Measurements from ENCODE around the gene ANKS6.

The ANKS6 gene

DNA sequence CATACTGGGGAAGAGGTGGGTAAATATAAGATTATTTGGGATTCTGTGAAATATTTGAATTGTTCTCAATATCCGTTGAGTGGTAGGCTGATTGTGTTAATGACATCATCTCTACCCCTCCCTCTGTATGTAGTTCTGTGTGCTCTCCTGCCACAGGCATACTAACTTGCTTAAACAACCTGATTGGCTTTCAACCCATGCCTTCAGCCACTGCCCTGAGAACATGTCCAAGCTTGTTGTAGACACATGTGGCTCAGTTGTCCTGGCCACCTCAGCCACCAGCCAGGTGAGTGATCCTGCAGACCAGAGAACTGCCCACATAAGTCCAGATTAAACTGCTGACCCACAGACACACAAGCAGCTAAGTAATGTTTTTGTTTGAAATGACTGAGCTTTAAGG is 31.1 kb downstream of the ANKS6 start:
- no peak overlapping the region for H3K27ac Mint-ChIP-seq

DNA sequence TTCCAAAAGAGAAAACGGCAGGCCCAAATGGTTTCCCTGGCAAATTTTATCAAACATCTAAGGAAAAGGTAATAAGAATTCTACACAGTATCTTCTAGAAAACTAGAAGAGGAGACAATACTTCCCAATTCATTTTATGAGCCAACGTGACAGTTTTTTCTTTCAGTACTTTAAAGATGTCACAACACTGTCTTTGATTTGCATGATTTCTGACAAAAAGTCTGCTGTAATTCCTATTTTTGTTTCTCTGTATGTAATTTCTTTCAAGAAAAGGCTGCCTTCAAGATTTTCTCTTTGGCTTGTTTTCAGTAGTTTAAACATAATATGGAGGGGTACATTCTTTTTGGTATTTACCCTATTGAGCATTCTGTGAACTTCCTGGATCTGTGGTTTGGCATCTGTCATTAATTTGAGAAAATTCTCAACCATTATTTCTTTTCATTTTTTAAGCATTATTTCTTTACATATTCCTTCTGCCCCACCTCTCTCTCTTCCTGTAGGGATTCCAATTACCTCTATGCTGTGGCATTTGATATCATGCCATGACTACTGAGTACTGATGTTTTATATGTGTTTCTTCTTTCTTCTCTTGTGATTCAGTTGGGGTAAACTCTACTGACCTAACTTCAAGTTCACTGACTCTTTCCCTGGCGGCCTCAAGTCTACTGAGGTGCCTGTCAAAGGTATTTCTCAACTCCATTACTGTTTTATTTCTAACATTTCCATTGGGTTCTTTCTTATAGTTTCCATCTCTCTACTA is 32.2 kb downstream of the ANKS6 start:
- Mint-ChIP-seq H3K27ac (no peak overlapping the region), H3K4me1 (no peaks in the 10 kb centered on the region), H3K9me3 (no peaks in the 10 kb centered on the region), H3K4me3 (no peak overlapping the region), H3K27me3 (no peaks in the 10 kb centered on the region), H3K36me3 (no peaks in the 10 kb centered on the region)
- CTCF ChIA-PET, result interaction anchor here (3.5 kb wide), 1 partner anchor 11 kb away, joined by 27 read pairs; no protein-coding TSS in a partner anchor
- no peak for DNase-seq

More for the DNA sequence above, 31.1 kb downstream of the ANKS6 start:
- CTCF ChIA-PET, result interaction anchor here (3.5 kb wide), 1 partner anchor 10 kb away, joined by 27 read pairs; no protein-coding TSS in a partner anchor
- H3K27me3 Mint-ChIP-seq, result no peaks in the 10 kb centered on the region
- H3K4me3 Mint-ChIP-seq, result no peak overlapping the region
- H3K9me3 Mint-ChIP-seq, result no peaks in the 10 kb centered on the region
- H3K4me1 Mint-ChIP-seq, result no peaks in the 10 kb centered on the region
- no peak for DNase-seq
- H3K36me3 Mint-ChIP-seq, result no peaks in the 10 kb centered on the region

DNA sequence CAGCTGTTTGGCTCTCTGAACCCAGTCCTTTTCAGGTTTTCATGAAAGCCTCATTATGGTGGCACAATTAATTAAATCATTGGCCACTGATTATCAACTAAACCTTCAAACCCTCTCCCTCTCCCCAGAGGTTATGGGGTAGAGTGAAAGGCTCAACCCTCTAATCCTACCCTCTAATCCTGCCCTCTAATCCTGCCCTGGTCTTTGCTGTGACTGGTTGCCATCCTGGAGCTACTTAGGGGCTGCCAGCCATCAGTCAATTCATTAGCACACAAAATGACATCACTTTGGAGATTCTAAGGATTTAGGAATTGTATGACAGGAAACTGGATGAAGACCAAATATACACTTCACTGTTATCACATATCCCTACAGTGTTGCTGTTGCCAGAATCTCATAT is 36.1 kb downstream of the ANKS6 start:
- Mint-ChIP-seq H3K9me3 (peaks cover 2% of the 10 kb centered on the region), H3K4me3 (no peak overlapping the region), H3K27me3 (no peaks in the 10 kb centered on the region), H3K27ac (no peak overlapping the region), H3K36me3 (no peaks in the 10 kb centered on the region), H3K4me1 (no peaks in the 10 kb centered on the region)
- CTCF ChIA-PET, result interaction anchor here (0.8 kb wide), 1 partner anchor 15 kb away, joined by 4 read pairs; no protein-coding TSS in a partner anchor
- no peak for DNase-seq

DNA sequence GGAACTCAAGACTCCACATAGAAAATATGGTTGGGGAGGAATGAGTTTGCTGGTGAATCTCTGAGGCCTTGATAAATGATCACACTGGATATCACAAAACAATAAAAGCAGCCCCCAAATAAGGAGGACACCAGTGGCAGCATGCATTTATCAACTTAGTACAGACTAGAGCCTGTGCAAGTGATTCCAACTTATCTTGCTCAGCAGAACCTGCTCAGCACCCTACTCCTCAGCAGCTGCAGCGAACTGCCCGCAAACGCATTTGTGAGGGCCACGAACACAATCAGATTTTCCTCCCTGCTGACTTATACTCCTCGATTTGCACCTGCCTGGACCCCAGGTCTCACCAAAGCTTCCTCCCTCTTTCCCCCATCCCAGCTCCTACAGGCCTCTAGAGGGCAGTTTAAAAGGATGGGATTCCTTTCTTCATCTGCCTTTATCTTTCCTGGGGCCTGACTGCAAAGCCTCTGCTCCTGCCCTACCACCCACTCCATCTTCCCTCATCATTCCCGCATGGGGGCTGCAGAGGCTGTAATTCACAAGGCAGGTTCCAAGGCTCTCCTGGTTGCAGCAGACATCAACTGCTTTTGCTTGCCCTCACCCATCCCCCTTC is 41.2 kb downstream of the ANKS6 start:
- H3K4me1 Mint-ChIP-seq, result no peaks in the 10 kb centered on the region
- no peaks in the 10 kb centered on the region for H3K36me3 Mint-ChIP-seq
- H3K9me3 Mint-ChIP-seq, result peaks cover 2% of the 10 kb centered on the region
- no peak for DNase-seq
- CTCF ChIA-PET, result no interaction called here
- H3K4me3 Mint-ChIP-seq, result no peak overlapping the region
- H3K27ac Mint-ChIP-seq, result no peak overlapping the region
- H3K27me3 Mint-ChIP-seq, result no peaks in the 10 kb centered on the region

DNA sequence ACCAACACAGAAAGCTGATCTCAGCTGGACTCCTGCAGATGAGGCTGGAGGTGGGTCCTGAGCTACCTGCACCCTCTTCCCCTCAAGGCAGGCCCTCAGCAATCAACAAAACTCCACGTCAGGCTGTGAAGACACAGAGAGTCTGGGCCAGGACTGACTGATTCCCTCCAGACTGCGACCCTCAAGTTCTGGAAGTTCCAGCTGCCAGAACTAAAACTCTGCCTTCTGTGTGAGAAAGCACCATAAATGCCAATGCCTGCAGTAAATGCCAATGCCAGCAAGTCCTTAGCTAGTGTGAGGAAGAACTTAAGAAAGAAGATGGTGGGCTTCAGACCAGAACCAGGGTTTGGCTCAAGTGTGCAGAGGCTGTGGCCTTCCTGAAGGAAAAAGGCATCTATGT is 45.1 kb downstream of the ANKS6 start:
- no peaks in the 10 kb centered on the region for H3K4me1 Mint-ChIP-seq
- no peaks in the 10 kb centered on the region for H3K9me3 Mint-ChIP-seq
- no peak overlapping the region for H3K4me3 Mint-ChIP-seq
- H3K27me3 Mint-ChIP-seq, result no peaks in the 10 kb centered on the region
- CTCF ChIA-PET, result interaction anchor here (1.5 kb wide), 1 partner anchor 23 kb away, joined by 4 read pairs; no protein-coding TSS in a partner anchor
- H3K27ac Mint-ChIP-seq, result no peak overlapping the region
- H3K36me3 Mint-ChIP-seq, result no peaks in the 10 kb centered on the region
- DNase-seq, result no peak

DNA sequence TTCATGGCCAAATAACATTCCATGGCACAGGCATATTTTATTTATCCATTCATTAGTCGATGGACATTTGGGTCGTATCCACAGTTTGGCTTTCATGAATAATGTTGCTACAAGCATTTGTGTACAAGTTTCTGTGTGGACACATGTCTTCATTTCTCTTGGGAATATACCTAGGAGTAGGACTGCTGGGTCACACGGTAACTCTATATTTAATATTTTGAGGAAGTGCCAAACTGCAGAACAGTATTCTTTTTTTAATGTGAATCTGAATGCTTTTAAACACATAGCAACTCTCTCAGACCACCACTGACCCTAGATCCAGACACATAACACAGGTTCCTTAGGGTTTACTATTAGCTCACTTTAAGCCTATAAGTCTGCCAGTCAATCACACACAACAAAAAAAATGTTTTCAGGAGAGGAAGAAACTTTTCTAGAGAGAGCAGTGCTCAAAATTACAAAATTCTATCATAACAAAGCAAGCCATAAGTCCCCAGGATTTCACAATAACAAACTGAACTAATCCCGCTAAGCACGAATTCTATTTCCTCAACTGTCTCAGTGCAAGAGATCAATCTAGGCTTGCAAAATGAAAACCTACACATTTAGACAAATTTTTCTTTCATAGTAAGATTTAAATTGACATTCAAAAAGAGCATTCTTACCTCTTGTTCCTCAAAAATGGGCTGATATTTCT is 45.8 kb downstream of the ANKS6 start:
- Mint-ChIP-seq H3K27me3 (no peaks in the 10 kb centered on the region), H3K36me3 (no peaks in the 10 kb centered on the region), H3K4me3 (no peak overlapping the region), H3K27ac (no peak overlapping the region), H3K4me1 (no peaks in the 10 kb centered on the region), H3K9me3 (no peaks in the 10 kb centered on the region)
- no peak for DNase-seq
- CTCF ChIA-PET, result no interaction called here

DNA sequence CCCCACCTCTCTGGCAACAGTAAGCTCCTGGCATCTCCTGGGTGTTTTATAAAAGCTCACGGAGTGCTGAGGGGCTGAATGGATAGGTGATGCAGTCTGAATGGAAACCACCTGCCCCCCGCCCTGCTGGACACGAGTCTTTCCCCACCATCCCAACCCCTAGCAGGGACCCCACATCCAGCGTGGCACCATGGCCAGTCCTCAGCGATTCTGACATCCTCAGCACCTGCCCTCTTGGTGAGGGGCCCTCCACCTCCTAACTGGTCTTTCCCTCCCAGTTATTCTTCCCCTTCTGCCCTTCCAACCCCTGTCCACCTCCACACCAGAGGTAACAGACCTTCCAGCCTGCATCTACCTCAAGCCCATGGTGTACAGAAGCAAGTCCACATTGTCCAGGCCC is 48.9 kb downstream of the ANKS6 start:
- CTCF ChIA-PET, result interaction anchor here (2.2 kb wide), 1 partner anchor 27 kb away, joined by 7 read pairs; no protein-coding TSS in a partner anchor
- Mint-ChIP-seq H3K9me3 (no peaks in the 10 kb centered on the region), H3K36me3 (no peaks in the 10 kb centered on the region), H3K27ac (no peak overlapping the region), H3K4me1 (no peaks in the 10 kb centered on the region), H3K4me3 (no peak overlapping the region), H3K27me3 (no peaks in the 10 kb centered on the region)
- no peak for DNase-seq

DNA sequence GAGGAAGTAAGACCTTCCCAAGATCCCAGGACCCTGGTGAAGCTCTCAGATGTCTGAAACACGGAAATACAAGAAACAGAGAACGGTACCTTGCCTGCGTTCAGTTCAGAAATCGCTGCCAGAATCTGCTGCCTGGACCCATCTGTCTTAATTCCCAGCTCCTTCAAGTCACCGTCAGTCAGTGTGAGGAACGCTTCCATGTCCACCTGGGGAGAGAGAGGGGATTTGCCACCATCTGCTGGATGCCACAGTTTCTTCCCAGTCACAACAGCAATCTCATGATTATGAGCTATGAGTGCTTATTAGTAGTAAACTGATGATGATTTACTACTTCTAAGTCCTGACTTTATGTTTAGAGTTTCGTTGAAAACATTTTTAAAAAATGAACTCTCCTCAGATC is 50.9 kb downstream of the ANKS6 start:
- no peaks in the 10 kb centered on the region for H3K36me3 Mint-ChIP-seq
- H3K9me3 Mint-ChIP-seq, result no peaks in the 10 kb centered on the region
- no peak for DNase-seq
- no peaks in the 10 kb centered on the region for H3K4me1 Mint-ChIP-seq
- CTCF ChIA-PET, result interaction anchor here (0.9 to 1.2 kb wide), 2 partner anchors 14 to 31 kb away, joined by 3 read pairs; no protein-coding TSS in a partner anchor
- H3K27ac Mint-ChIP-seq, result no peak overlapping the region
- H3K27me3 Mint-ChIP-seq, result no peaks in the 10 kb centered on the region
- H3K4me3 Mint-ChIP-seq, result no peak overlapping the region

DNA sequence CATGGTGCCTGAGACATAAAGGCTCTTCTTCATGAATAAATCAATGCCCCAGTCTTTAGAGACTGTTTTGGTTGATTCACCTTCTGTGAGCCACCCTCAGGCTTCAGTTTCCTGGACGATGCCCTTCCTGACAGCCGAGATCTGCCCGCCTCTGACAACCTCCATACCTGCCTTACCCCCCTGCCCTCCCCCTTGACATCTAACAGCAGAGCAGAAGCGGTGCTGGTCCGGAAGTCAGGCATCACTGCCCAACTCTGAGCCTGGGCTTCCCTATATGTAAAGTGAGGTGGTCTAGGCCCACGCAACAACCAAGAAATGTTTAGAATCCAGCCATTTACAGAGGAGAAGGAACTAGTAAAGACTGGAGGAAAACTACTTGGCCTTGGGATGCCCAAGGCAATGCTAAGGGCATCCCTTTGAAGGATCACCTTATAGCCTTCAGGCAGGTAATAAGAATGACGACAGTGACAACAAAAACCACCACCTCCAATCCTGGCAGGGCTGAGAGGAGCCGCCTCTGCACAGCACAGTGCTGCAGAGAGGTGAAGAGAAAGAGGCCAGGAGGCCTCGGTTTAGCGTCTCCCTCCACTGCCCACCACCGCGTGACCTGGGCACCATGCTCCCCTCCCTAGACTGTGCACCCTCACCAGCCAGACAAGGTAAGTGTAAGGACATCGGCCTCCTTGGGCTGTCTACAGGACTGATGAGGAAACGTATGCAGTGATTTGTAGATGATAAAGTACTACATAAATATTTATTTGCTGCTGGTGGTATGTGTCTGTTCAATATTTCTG is 52.3 kb downstream of the ANKS6 start:
- H3K36me3 Mint-ChIP-seq, result no peaks in the 10 kb centered on the region
- H3K9me3 Mint-ChIP-seq, result no peaks in the 10 kb centered on the region
- no peaks in the 10 kb centered on the region for H3K4me1 Mint-ChIP-seq
- no peaks in the 10 kb centered on the region for H3K27me3 Mint-ChIP-seq
- H3K4me3 Mint-ChIP-seq, result no peak overlapping the region
- H3K27ac Mint-ChIP-seq, result no peak overlapping the region
- DNase-seq, result no peak
- CTCF ChIA-PET, result interaction anchor here (0.9 kb wide), 1 partner anchor 15 kb away, joined by 3 read pairs; no protein-coding TSS in a partner anchor

DNA sequence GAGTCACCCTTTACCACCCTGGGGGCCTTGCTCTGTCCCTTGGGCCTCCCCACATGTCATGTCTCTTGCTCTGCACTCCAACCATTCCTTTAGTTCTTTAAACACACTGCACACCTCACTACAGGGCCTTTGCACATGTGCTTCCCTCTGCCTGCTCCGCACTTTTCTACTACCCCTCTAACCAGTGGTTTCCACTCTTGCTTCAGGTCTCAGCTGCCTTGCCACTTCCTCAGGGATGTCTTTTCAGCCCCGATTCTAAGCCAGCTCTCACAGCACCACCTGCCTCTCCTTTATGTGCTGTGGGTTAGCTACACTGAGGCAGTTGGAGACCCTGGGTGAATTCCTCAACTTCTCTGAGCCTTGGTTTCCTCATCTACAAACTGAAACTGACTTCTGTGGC is 53.0 kb downstream of the ANKS6 start:
- Mint-ChIP-seq H3K36me3 (no peaks in the 10 kb centered on the region), H3K4me1 (no peaks in the 10 kb centered on the region), H3K27ac (no peak overlapping the region), H3K4me3 (no peak overlapping the region), H3K27me3 (no peaks in the 10 kb centered on the region), H3K9me3 (no peaks in the 10 kb centered on the region)
- no peak for DNase-seq
- CTCF ChIA-PET, result no interaction called here

DNA sequence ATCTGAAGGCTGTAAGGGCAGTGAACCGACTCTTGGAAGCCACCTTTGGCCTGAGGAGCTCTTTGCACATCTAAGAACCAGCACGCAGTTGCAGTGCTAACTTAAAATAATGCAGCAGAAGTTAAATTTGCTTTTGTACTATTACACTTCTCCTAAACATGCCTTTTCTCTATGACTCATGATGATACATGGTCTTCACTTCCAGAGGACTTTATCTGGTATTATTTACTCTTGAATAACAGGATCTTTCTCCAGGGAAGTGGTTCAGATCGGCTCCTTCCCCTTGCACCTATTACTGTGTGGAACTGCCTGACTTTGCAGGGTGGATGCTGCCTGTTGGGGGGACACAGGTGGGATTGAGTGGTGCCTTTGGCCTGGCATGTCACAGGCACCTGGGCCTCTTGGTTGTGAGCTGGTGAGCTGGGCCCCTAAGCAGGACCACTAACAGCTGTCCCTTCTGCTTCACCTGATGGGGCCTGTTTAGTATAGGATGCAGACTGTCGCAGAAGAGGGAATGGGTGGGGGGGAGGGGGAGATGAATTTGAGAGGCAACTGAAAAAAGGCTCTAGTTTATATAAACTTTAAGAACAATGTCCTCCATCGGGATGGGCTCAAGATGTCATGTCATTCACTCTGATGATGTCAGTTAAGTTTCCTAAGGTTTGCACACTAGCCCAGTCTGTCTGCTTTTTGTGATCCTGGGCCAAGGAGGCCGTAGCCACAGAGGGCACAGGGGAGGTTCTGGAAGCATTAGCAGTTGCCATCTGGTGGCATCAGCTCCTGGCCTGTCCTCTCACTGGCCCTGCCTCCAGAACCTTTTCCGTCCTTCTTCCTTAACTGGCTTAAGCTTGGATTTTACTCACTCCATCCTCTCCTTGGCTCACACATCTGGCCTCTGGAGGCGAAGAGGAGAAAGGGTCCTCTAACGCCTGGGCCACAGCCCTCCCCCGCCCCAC is 53.8 kb downstream of the ANKS6 start:
- Mint-ChIP-seq H3K27ac (no peak overlapping the region), H3K4me3 (no peak overlapping the region), H3K9me3 (no peaks in the 10 kb centered on the region), H3K27me3 (no peaks in the 10 kb centered on the region), H3K36me3 (no peaks in the 10 kb centered on the region), H3K4me1 (no peaks in the 10 kb centered on the region)
- no peak for DNase-seq
- CTCF ChIA-PET, result no interaction called here

DNA sequence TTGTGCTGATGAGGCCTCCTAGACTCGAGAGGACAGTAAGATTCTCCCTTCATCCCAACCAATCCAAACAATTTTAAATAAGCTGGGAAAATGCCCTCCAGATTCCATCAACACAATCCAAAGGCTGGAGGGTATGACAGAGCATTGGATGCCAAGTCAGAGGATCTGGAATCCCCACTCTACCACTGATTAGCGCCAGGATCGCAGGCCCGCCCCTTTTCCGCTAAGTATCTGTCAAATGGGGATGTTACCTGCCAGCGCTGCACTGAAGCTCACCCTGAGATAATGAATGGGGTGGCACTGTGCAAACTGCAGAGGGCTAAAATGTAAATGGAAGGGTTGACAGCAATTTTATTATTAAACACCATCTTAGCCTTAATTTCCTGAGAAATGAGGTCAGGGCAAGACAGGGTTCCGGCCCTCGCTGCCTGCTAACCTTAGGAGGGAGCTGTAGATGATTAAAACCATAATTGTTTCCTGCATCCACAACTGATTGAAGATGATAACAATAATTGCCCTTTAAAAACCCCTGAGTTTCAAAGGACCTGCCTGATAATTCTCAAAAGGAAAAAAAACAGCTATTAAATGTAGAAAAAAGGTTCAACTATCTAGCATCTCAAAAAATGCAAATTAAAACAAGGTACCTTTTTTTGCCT is 56.0 kb downstream of the ANKS6 start:
- H3K36me3 Mint-ChIP-seq, result no peaks in the 10 kb centered on the region
- CTCF ChIA-PET, result interaction anchor here (2.0 kb wide), 1 partner anchor 35 kb away, joined by 7 read pairs; no protein-coding TSS in a partner anchor

DNA sequence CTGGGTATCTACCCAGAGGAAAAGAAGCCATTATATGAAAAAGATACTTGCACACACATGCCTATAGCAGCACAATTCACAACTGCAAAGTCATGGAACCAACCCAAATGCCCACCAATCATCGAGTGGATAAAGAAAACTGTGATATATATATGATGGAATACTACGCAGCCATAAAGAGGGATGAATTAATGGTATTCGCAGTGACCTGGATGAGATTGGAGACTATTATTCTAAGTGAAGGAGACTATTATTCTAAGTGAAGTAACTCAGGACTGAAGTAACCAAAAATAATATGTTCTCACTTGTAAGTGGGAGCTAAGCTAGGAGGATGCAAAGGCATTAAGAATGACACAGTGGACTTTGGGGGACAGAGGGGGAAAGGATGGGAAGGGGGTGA is 57.6 kb downstream of the ANKS6 start:
- DNase-seq, result no peak
- no peaks in the 10 kb centered on the region for H3K9me3 Mint-ChIP-seq
- no peaks in the 10 kb centered on the region for H3K4me1 Mint-ChIP-seq
- no peaks in the 10 kb centered on the region for H3K36me3 Mint-ChIP-seq
- H3K27ac Mint-ChIP-seq, result no peak overlapping the region
- H3K27me3 Mint-ChIP-seq, result no peaks in the 10 kb centered on the region
- CTCF ChIA-PET, result interaction anchor here (2.0 kb wide), 1 partner anchor 37 kb away, joined by 7 read pairs; no protein-coding TSS in a partner anchor
- H3K4me3 Mint-ChIP-seq, result no peak overlapping the region

More for the DNA sequence above, 56.0 kb downstream of the ANKS6 start:
- Mint-ChIP-seq H3K9me3 (no peaks in the 10 kb centered on the region), H3K27ac (no peak overlapping the region), H3K4me1 (no peaks in the 10 kb centered on the region), H3K27me3 (no peaks in the 10 kb centered on the region), H3K4me3 (no peak overlapping the region)
- no peak for DNase-seq
